ENCODE measurements around the gene SYNPR. TPM values are rescaled to one million over a fixed set of nuclear protein-coding genes. Genes with fewer than 3 reads are reported as not detected.

SYNPR gene
- total RNA-seq, 1 donor from 2014 or later: not detected

DNA sequence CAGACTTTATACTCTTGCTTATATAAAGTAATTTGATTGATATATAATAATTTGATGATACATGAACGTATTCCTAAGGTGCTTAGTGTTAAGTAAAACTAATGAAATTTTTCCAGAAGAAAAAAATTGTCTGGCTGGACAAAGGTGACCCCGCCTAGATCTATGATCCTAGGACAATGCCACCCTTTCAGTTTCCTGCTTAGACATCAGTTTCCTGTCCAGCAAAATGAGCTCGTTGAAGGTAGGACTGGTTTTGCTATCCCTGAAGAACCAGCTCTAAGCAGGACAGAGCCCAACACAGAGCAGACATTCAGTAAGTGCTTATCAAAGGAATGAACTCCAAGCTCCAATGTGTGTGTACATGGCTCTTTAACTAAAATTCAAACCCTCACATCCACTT lies 293.6 kb downstream of the SYNPR start:
- ATAC-seq: no peak
- no peak for DNase-seq

DNA sequence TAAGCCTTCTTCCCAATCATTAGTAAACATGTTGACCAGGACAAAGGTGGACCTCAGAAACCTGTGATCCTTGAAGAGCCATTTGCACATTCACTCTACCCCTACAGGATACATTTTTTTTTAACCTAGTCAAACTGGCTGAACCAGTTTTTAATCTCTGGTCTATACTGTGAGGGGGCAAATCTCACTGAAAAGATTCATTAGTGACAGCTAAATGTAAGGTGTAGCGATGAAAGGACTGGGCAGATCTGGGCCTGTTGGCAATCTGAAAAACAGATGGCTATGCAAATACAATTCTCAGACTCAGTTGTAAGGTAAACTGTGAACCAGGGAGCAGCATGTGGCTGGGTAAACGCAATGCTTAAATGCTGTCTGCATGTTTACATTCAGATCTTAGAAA lies 298.7 kb downstream of the SYNPR start:
- intact Hi-C loops (cut with DNase I): no loop called here
- TF ChIP-seq, protein P1, sequence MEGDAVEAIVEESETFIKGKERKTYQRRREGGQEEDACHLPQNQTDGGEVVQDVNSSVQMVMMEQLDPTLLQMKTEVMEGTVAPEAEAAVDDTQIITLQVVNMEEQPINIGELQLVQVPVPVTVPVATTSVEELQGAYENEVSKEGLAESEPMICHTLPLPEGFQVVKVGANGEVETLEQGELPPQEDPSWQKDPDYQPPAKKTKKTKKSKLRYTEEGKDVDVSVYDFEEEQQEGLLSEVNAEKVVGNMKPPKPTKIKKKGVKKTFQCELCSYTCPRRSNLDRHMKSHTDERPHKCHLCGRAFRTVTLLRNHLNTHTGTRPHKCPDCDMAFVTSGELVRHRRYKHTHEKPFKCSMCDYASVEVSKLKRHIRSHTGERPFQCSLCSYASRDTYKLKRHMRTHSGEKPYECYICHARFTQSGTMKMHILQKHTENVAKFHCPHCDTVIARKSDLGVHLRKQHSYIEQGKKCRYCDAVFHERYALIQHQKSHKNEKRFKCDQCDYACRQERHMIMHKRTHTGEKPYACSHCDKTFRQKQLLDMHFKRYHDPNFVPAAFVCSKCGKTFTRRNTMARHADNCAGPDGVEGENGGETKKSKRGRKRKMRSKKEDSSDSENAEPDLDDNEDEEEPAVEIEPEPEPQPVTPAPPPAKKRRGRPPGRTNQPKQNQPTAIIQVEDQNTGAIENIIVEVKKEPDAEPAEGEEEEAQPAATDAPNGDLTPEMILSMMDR (IDR thresholded peaks at IDR 0.05): no peak
- DNase-seq: no peak
- Histone ChIP-seq H3K4me1 (no peaks in the 10 kb centered on the region), H3K27me3 (ENCODE audit: low read depth) (no peaks in the 10 kb centered on the region), H3K9me3 (no peaks in the 10 kb centered on the region), H3K27ac (no peak overlapping the region), H3K4me3 (no peak overlapping the region), H3K36me3 (no peaks in the 10 kb centered on the region)
- ATAC-seq: peak; percentile 37 to 40

More for the DNA sequence above, 293.6 kb downstream of the SYNPR start:
- Histone ChIP-seq H3K4me1 (no peaks in the 10 kb centered on the region), H3K36me3 (no peaks in the 10 kb centered on the region), H3K4me3 (no peak overlapping the region), H3K27ac (no peak overlapping the region), H3K9me3 (no peaks in the 10 kb centered on the region), H3K27me3 (ENCODE audit: low read depth) (no peaks in the 10 kb centered on the region)
- intact Hi-C loops (cut with DNase I): no loop called here
- TF ChIP-seq, protein P1 (IDR thresholded peaks at IDR 0.05): no peak

DNA sequence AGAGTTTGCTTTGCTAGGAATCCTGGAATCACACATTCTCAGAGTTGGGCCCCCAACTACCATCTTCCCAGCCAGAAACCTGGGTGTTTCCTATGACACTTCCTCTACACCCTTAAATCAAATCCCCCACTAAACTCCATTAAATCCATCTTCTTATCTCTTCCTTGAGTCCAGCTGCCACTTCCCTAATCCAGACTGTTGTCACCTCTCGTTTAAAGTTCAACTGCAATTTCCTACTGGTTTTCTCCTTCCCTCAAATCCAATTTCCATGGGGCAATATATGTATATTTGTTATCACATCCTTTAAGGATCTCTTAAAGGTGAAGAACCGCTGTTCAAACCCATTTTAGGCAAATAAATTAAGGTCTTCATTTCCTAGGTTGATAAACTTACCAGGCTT lies 300.8 kb downstream of the SYNPR start:
- Histone ChIP-seq H3K9me3 (no peaks in the 10 kb centered on the region), H3K36me3 (no peaks in the 10 kb centered on the region), H3K4me1 (no peaks in the 10 kb centered on the region), H3K27ac (no peak overlapping the region), H3K27me3 (ENCODE audit: low read depth) (no peaks in the 10 kb centered on the region), H3K4me3 (no peak overlapping the region)
- TF ChIP-seq, protein P1 (IDR thresholded peaks at IDR 0.05): no peak
- intact Hi-C loops (cut with DNase I): no loop called here
- no peak for DNase-seq
- no peak for ATAC-seq

DNA sequence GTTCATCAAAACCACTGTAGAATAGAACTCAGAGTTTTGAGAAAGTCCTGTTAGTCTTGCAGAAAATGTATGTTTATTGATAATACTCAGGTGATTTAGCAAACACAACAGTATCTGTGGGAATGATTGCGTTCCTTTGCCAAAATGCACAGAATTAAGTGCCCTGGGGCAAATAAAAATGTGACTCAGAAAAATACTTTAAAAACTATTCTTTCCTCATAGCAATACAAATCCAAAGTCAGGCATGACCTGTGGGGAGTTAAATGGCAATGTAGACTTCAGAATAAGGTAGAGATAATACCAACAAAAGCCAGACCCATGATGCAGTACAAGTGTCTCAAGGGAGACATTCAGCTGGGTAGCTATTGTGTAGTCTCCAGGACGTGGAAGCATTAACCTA lies 302.0 kb downstream of the SYNPR start:
- ATAC-seq (no peak), DNase-seq (no peak)
- no peaks in the 10 kb centered on the region for H3K36me3 ChIP-seq
- H3K9me3 ChIP-seq: no peaks in the 10 kb centered on the region
- intact Hi-C loops (cut with DNase I): no loop called here
- no peak overlapping the region for H3K4me3 ChIP-seq
- H3K27ac ChIP-seq: no peak overlapping the region
- no peaks in the 10 kb centered on the region for H3K27me3 ChIP-seq (ENCODE audit: low read depth)
- H3K4me1 ChIP-seq: no peaks in the 10 kb centered on the region
- TF ChIP-seq, protein P1 (IDR thresholded peaks at IDR 0.05): no peak

DNA sequence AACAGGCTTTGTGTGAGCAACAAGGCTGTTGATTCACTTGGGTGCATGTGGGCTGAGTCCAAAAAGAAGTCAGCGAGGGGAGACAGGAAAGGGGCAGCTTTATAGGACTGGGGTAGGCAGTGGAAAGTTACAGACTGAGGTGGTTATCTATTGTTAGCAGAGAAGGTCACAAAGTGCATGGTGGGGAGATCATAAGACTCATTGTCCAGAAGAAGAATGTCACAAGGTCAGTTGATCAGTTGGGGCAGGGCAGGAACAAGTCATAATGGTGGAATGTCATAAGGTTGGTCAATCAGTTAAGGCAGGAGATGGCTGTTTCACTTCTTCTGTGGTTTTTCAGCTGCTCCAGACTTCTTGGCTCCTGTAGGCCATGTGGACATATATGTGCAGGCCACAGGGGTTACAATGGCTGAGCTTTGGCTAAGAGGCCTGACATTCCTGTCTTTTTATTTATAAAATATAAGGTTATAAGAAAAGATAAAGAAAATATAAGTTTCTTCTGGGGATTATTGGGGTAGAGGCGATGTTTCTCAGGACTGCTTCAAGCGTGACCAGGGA lies 304.9 kb downstream of the SYNPR start:
- DNase-seq: no peak
- Histone ChIP-seq H3K9me3 (no peaks in the 10 kb centered on the region), H3K27me3 (ENCODE audit: low read depth) (no peaks in the 10 kb centered on the region), H3K4me3 (no peak overlapping the region), H3K36me3 (no peaks in the 10 kb centered on the region), H3K4me1 (no peaks in the 10 kb centered on the region), H3K27ac (no peak overlapping the region)
- TF ChIP-seq, protein P1 (IDR thresholded peaks at IDR 0.05): no peak
- ATAC-seq: no peak
- intact Hi-C loops (cut with DNase I): no loop called here

Measured in lower lobe of right lung (tissue), 2 donors.